ENCODE data around the gene PRR36.
A peak's percentile ranks its signal among the peaks of the same experiment; 100 is the strongest.

Gene PRR36

DNA sequence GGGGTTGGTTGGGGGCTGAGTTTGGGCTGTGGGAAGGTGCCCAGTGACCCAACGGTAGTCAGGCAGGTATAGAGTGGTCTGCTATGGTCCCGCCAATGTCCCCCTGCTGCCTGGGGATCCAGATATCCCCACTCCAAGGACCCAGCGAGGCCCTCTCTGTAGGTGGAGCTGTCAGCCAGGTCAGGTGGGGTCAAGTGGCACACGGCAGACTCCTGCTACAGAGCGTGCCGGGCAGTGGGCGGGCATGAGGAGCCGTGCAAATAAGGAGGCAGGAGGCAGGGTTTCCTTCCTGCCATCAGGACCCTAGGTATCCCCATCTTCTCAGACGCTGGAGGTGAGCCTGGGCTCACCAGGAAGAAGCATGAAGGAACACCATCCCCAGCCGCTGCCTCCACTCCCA, 29.2 kb downstream of the PRR36 start:
- DNase-seq (ENCODE audit: low read depth): no peak

DNA sequence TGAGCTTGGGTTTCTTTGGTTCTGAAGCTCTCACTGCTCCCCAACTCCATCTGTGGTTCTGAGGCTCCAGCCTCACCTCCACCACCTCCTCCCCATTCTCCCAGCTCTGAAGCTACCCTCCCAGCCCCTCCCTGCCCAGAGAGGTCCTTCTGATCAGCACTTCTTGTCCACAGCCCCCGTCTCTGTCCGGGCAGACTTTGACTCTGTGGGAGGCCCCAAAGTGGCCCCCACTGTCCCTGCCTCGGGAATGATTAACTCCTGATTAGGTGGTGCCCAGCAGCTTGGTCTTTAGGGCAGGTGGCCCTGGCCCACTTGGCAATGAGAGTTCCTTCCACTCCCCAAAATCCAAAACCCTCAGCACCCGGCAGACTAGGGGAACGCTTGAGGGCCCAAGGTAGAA, 29.8 kb downstream of the PRR36 start:
- DNase-seq (ENCODE audit: low read depth): no peak

DNA sequence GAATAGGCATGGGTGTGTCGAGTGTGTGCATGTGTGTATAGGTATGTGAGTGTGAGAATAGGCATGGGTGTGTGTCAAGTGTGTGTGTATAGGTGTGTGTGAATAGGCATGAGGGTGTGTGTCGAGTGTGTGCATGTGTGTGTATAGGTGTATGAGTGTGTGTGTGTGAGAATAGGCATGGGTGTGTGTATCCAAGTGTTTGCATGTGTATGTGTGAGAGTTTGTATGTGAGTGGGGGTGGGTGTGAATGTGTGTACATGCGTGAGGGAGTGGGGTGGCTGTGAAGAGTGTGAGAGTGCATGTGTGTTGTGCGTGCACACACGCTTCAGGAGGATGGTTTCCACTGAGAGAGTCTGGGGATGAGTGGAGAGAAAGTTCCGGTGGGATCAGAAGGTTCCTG, 30.7 kb downstream of the PRR36 start:
- DNase-seq (ENCODE audit: low read depth): no peak

DNA sequence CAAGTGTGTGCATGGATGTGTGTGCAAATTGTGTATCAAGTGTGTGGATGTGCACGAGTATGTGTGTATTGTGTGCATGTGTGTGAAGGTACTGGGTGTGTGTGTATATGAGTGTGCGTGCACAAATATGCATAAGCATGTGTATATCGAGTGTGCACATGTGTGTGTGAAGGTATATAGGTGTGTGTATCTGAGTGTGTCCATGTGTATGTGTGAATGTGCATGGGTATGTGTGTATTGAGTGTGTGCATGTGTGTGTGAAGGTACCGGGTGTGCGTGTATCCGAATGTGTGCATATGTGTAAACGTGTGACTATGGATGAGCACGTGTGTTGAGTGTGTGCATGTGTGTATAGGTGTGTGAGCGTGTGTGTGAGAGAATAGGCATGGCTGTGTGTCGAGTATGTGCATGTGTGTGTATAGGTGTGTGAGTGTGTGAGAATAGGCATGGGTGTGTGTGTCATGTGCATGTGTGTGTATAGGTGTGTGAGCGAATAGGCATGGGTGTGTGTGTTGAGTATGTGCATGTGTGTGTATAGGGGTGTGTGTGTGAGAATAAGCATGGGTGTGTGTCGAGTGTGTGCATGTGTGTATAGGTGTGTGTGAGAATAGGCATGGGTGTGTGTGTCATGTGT, 31.4 kb downstream of the PRR36 start:
- no peak for DNase-seq (ENCODE audit: low read depth)

DNA sequence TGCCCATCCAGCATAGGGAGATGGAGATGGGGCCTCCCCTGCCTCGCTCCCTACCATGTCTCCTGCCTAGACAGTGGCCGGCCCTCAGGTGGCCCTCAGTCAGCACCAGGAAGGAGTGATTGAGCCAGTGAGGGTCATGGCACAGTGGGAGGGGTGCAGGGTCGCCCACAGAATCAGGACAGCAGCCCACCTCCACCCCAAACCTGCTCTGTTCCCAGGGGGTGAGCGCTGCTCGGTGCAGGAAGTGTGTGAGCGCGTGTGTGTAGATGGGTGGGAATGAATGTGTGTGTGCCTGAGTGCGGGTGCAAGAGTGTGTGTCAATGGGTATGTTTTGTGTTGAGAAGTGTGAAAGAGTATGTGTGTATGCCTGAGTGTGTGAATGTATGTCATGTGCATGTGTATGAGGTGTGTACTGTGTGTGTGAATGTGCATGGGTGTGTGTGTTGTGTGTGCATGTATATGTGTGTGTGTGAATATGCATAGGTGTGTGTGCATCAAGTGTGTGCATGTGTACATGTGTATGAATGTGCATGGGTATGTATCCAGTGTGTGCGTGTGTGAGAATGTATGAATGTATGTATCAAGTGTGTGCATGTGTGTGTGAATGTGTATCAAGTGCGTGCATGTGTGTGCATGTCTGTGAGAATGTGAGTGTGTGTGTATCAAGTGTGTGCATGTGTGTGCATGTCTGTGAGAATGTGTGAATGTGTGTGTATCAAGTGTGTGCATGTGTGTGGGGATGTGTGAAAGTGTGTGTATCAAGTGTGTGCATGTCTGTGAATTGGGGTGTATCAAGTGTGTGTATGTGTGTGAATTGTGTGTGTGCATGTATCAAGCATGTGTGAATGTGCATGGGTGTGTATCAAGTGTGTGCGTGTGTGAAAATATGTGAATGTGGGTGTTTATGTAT, 32.2 kb downstream of the PRR36 start:
- no peak for DNase-seq (ENCODE audit: low read depth)

DNA sequence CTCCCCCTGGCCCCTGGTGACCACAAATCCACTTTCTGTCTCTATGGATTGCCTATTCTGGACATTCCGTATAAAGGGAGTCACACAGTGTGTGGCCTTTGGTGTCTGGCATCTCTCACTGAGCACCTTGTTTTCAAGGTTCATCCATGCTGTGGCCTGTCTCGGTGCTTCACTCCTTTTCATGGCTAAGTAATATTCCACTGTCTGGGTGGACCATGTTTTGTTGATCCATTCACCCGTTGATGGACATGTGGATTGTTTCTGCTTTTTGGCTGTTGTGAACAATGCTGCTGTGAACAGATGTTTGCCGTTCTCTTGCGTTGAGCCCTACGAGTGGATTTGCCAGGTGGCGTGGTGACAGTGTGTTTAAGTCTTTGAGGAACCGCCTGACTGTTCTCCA, 33.6 kb downstream of the PRR36 start:
- DNase-seq (ENCODE audit: low read depth): no peak

DNA sequence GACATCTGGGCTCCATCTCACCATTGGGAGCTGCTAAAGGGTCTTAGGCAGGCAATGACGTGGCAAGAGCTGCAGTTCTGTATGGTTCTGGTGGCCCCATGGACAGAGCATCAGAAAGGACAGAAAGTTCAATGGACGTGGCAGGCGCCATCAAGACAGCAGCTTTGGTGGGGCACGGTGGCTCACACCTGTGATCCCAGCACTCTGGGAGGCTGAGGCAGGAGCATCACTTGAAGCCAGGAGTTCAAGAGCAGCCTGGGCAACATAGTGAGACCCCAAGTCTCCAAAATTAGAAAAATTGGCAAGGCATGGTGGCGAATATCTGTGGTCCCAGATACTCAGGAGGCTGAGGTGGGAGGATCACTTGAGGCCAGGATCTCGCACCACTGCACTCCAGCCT, 34.7 kb downstream of the PRR36 start:
- no peak for DNase-seq (ENCODE audit: low read depth)

DNA sequence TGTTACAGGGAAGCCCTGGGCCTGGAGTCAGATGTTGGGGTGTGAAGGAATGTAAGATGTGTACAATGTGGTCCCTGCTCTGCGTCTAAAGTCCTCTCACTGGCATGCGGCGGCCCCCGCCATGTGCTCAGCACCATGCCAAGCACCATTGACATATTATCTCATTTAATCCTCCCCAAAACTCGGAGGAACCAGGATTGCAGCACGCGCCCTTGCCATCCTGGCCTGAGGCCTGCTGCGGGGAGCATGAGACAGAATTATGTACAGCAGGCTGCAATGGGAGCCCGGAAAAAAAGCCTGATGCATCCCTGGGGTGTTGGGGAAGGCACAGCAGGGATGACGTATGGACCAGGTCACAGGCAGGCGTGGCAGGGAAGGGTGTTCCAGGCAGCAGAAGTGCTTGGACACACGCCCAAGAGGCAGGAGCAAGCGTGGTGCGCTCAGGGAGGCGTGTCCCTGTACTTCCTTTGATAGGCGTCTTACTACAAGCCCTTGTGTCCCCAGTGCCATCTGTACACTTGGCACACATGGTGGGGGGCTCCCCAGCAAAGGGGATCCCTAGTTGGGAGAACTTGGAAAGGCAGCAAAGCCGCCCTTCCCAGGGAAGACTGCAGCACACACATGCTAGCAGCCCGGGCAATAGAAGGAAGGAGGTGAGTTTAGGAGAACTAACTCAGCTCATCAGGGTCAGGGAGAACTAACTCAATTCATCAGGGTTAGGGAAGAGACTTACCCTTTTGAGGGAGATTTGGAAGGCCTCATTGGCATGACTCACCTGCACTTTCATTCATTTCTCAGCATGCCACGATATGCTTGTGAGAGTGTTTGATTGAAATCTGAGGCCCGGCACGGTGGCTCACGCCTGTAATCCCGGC, 40.7 kb downstream of the PRR36 start:
- peak; percentile 38 for DNase-seq (ENCODE audit: low read depth)

DNA sequence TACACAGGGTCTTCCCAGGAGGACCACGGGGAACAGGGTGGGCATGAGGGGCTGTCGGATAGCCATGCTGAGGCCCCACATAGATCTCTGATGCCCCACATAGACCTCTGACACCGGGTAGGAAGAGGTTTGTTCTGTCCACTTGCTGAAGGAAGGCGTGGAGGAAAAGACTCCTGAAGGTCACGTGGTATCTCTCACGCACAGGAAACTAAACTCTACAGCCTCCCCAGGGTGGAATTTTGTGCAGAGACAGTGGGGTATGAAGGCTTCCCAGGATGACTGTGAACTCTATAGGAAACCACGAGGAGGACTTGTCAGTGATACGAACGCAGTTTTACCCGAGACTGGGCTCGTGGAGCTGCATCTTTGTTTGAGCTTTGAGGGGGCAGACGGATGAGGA, 41.4 kb downstream of the PRR36 start:
- DNase-seq (ENCODE audit: low read depth): no peak

DNA sequence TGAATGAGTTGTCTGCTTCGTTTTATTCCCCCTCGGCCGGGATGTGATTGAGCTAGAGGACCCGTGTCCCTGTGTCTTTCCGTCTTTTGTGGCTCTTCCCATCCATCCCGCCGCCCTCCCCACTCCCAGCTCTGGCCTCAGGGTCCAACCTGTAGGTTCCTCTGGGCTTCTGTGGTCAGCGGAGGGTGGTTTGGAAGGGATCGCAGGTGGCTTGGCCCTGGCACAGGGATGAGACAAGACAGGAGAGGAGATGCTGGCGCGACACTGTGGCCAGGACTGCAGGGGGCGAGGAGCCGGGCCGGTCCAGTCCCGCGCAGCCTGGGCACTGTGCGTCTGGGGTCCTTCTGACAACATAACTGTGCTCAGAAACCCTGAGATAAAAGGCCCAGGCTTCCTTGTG, 42.2 kb downstream of the PRR36 start:
- no peak for DNase-seq (ENCODE audit: low read depth)

DNA sequence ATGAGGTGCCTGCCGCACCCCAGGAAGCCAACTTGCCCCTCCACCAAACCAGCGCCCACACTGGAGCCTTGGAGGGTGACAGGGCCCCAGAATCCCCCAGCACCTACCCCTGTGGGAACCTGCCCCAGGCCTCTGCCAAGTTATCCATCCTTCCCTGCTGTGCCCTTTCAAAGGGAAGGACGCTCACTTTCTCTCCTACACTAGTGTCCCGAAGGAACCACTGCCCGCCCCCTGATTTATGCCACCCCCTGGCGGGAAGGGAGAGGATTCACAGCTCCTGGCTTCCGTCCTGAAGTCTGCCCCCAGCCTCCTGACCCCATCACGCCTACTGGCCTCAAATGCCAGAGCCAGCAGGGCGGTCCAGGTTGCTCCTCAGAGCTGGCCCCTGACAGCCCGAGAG, 42.7 kb downstream of the PRR36 start:
- no peak for DNase-seq (ENCODE audit: low read depth)

DNA sequence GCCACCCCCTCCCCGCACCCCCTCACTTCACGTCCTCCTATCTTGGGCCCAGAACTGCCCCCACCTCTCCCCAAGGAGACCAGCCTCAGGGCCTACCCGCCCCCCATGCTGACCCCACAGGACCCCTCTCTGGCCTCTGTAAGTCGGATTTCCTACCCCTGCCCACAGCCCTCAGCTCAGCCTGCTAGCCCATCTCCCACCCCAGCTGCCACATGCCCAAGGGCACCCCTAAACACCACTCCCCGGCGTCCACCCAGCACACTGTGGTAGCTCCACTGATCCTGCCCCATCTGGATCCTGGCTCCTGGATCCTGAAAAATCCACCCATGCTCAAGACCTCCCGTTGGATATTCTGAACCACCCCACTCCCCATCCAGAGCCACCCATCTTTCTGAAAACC, 43.4 kb downstream of the PRR36 start:
- no peak for DNase-seq (ENCODE audit: low read depth)

DNA sequence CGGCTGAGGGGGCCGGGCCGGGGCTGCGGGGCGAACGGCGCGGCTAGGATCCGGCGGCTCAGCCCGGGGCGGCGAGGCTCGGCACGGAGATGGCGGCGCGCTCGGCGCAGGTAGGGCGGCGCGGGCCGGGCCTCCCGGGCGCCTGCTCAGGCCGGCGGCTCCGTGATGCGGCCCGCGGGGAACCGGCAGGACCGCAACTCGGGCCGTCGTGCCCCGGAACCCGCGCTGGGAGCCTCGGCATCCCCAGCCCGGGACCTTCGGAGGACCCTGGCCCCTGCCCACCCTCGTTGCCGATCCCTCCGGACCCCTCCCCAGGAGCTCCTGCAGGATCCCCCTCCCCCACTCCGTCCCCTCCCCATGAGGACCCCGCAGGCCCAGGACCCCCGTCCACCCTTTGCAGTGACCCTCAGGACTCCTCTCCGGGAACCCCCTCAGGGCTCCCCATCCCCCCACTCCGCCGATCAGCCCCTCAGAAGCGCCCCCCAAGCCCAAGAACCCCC, 43.9 kb downstream of the PRR36 start:
- DNase-seq (ENCODE audit: low read depth): no peak

DNA sequence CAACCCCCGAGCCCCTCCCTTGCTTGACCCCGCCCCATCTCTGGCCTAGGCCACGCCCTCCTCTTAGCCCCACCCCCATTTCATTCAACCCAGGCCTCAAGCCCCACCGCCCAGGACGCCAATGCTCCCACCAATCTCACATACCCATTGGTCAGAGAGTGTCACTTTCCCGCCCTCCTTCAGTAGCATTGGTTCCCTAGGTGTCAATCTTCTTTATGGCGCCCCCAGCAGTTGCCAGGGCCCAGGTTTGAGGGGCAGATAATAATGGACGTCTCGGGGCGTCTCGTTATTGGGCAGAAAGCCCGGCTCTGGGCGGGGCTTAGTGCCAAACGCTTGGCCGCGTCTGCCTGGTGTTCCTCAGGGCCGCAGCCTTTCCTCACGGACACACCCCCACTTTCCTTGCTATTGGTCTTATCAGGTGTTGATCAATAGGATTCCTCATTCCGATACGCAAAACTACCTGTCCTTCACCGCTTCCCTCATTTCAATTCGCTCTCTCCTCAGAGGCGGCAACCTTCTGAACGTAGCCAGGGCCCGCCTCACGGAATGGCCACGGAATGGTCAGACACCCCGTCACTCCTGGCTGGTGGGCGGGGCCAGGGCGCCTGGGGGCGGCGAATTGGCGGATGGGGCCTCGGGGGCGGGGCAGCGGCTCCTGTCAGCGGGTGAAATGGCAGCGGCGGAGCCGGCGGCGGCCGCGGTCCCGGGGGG, 44.5 kb downstream of the PRR36 start, which contains the start of gene EVI5L:
Gene EVI5L (plus strand): TSS at position 658 of the 711 bp plus-strand sequence. CDS start 16,325 bp downstream, outside the sequence.
- DNase-seq (ENCODE audit: low read depth): peak; percentile 100

DNA sequence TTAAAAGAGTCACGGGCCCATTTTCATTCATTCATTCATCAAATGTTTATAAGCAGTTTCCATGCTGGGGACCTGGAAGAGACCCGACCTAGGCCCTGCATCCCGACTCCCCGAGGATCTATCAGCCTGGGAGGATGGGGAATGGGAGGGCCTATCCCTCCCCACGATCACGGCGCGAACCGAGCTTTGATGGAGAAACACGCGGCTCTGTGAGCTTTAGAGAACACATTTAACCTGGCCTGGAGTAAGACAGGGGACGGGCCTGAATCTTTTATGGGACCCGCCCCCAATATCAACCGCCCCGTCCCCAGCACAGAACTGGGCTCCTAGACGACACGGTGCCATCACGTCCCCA, 45.0 kb downstream of the PRR36 start:
- no peak for DNase-seq (ENCODE audit: low read depth)

DNA sequence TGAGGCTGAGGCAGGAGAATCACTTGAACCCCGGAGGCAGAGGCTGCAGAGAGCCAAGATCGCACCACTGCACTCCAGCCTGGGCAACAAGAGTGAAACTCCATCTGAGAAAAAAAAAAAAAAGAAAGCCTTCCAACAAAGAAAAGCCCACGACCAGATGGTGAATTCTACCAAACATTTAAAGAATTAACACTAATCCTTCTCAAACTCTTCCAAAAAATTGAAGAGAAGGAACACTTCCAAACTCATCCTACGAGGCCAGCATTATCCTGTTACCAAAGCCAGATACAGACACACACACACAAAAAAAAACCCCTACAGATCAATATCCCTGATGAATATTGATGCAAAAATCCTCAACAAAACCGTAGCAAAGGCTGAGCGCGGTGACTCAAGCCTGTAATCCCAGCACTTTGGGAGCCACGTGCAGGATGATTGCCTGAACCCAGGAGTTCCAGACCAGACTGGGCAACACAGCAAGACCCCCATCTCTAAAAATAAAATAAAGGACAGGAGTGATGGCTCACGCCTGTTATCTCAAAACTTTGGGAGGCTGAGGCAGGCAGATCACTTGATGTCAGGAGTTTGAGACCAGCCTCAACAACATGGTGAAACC, 50.4 kb downstream of the PRR36 start:
- DNase-seq (ENCODE audit: low read depth): no peak

DNA sequence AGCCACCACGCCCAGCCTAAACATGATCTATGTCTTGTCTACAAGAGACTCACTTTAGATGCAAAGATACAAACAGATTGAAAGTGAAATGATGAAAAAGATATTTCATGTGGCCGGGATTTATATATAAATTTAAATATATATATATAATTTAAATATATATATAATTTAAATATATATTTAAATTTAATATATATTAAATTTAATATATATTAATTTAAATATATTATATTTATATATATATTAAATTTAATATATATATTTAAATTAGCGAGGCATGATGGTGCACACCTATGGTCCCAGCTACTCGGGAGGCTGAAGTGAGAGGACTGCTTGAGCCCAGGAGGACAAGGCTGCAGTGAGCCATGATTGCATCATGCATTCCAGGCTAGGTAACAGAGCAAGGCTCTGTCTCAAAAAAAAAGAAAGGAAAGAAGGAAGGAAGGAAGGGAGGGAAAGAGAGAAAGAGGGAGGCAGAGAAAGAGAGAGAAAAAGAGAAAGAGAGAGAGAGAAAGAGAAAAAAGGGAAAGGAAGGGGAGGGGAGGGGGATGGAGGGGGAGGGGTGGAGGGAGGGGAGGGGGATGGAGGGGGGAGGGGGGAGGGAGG, 51.2 kb downstream of the PRR36 start:
- no peak for DNase-seq (ENCODE audit: low read depth)

DNA sequence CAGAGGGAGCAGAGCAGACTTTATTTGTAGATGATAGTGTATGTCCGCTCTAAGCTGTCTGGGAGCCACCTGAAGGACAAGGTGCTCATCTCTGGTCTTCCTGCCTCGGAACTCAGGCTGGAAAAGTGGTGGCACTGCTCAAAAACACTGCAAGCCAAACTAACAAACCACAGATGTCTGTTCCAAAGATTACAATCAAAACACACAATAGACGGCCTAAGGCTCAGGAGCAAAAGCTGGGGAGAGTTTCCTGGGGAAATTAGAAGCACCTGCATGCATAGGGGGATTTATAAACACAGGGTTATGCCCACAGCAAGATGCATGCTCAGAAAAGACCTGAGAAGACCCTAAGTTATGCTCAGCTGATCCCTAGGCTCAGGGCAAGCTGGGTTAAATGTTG, 53.6 kb downstream of the PRR36 start:
- no peak for DNase-seq (ENCODE audit: low read depth)

DNA sequence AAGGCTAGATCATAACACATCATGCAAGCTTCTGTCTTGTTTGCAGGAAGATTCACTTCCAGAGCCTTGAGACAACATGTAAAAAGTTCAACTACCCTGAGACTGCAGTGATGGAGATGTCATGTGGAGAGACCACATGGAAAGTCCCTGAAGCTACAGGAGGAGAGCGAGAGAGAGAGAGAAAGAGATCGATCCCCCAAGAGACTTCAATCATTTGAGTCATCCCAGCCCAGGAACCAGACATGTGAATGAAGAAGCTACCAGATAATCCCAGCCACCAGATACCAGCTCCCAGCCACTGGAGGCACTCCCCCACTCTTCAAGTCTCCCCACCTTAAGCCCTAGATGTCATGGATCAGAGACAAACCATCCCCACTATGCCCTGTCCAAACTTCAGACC, 54.9 kb downstream of the PRR36 start:
- no peak for DNase-seq (ENCODE audit: low read depth)

DNA sequence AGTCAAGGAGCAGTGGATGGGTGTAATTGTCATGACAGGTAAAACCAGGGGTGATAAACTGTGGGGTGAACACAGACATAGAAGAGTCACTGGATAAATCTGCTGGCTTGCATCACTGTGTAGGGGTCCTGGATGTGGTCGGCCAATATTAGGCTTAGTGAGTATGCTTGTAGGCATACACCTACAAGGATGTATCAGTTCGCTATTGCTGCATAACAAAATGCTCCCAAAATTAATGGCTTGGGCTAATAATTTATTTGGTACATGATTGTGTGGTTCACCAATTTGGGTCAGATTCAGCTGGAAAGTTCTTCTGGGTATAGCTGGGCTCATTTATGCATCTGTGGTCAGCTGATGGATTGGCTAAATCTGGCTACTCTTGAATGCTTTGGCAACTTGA, 55.4 kb downstream of the PRR36 start:
- no peak for DNase-seq (ENCODE audit: low read depth)
